Measurements from ENCODE around the gene KRTAP5-1. TPM values are rescaled to one million over a fixed set of nuclear protein-coding genes. Genes with fewer than 3 reads are reported as not detected.

KRTAP5-1 gene
- total RNA-seq, 1 experiment from 2014 or later: not detected

- no peak for TF ChIP-seq EGR1 (IDR thresholded peaks at IDR 0.05; ENCODE audit: low read depth)
- TF ChIP-seq ZNF274 (IDR thresholded peaks at IDR 0.05; ENCODE audit: low read depth, low read length): no peak
- no peak for TF ChIP-seq EZH2 (IDR thresholded peaks at IDR 0.05)
- no peak for TF ChIP-seq SIN3A (IDR thresholded peaks at IDR 0.05; ENCODE audit: low read depth)
- TF ChIP-seq POLR2A (IDR thresholded peaks at IDR 0.05; ENCODE audit: borderline replicate concordance, extremely low read depth, insufficient read depth, insufficient read length): no peak
- TF ChIP-seq TCF7L2 (IDR thresholded peaks at IDR 0.05; ENCODE audit: borderline replicate concordance, extremely low read depth, insufficient read depth, insufficient read length): no peak
- TF ChIP-seq ELF1 (IDR thresholded peaks at IDR 0.05; ENCODE audit: borderline replicate concordance, low read depth): no peak
These were observed 15.8 kb downstream of the KRTAP5-1 start (continued) for GRCh38 chr11:1569251-1569780.

- TF ChIP-seq EZH2phosphoT487 (IDR thresholded peaks at IDR 0.05; ENCODE audit: borderline replicate concordance) (no peak), ZBTB33 (IDR thresholded peaks at IDR 0.05; ENCODE audit: extremely low read depth, insufficient replicate concordance, low read length) (no peak), EGR1 (IDR thresholded peaks at IDR 0.05; ENCODE audit: low read depth) (no peak), EZH2 (IDR thresholded peaks at IDR 0.05) (no peak), CEBPB (IDR thresholded peaks at IDR 0.05; ENCODE audit: low read depth) (no peak), SP1 (IDR thresholded peaks at IDR 0.05; ENCODE audit: low read depth) (no peak), YY1 (IDR thresholded peaks at IDR 0.05; ENCODE audit: extremely low read depth, insufficient replicate concordance, low read depth, low read length) (no peak), REST (IDR thresholded peaks at IDR 0.05; ENCODE audit: low read depth) (no peak), POLR2A (IDR thresholded peaks at IDR 0.05; ENCODE audit: borderline replicate concordance, extremely low read depth, insufficient read depth, insufficient read length) (no peak), RAD21 (IDR thresholded peaks at IDR 0.05; ENCODE audit: low read depth) (no peak)
- TF ChIP-seq, protein P1, sequence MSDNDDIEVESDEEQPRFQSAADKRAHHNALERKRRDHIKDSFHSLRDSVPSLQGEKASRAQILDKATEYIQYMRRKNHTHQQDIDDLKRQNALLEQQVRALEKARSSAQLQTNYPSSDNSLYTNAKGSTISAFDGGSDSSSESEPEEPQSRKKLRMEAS (IDR thresholded peaks at IDR 0.05): no peak
- TF ChIP-seq, protein P2, sequence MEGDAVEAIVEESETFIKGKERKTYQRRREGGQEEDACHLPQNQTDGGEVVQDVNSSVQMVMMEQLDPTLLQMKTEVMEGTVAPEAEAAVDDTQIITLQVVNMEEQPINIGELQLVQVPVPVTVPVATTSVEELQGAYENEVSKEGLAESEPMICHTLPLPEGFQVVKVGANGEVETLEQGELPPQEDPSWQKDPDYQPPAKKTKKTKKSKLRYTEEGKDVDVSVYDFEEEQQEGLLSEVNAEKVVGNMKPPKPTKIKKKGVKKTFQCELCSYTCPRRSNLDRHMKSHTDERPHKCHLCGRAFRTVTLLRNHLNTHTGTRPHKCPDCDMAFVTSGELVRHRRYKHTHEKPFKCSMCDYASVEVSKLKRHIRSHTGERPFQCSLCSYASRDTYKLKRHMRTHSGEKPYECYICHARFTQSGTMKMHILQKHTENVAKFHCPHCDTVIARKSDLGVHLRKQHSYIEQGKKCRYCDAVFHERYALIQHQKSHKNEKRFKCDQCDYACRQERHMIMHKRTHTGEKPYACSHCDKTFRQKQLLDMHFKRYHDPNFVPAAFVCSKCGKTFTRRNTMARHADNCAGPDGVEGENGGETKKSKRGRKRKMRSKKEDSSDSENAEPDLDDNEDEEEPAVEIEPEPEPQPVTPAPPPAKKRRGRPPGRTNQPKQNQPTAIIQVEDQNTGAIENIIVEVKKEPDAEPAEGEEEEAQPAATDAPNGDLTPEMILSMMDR (IDR thresholded peaks at IDR 0.05 in 2 of 3, conservative IDR thresholded peaks at IDR 0.05 in 1 of 3; ENCODE audit: borderline replicate concordance in 1 of 3, insufficient read depth in 1 of 3, low read depth in 2 of 3, low read length in 2 of 3): no peak
- Histone ChIP-seq H3K36me3 (ENCODE audit: control insufficient read depth in 1 of 2, insufficient read depth in 2 of 2, low read length in 2 of 2) (no peaks in the 10 kb centered on the region; a peak in 1 of 4 replicates), H3K9me2 (ENCODE audit: insufficient read depth) (no peaks in the 10 kb centered on the region), H4K20me1 (ENCODE audit: insufficient read depth) (no peaks in the 10 kb centered on the region), H3K9me3 (ENCODE audit: control insufficient read depth in 1 of 2, insufficient read depth in 1 of 2, low read depth in 1 of 2, low read length in 2 of 2) (no peaks in the 10 kb centered on the region), H3K79me2 (ENCODE audit: insufficient read depth, low read length) (peaks cover 3% of the 10 kb centered on the region; the same call in 1 of the 2 replicates), H3K27me3 (ENCODE audit: insufficient read depth, low read length) (no peaks in the 10 kb centered on the region), H3K4me3 (replicated peaks in 1 of 2; ENCODE audit: low read depth in 1 of 2, low read length in 2 of 2) (no peak overlapping the region), H3K4me2 (ENCODE audit: low read length) (no peak overlapping the region), H3K9ac (ENCODE audit: low read length) (no peak overlapping the region), H2AFZ (ENCODE audit: low read depth, low read length, poor library complexity, severe bottlenecking) (no peak overlapping the region), H3K4me1 (ENCODE audit: control insufficient read depth in 1 of 2, insufficient read depth in 2 of 2, low read length in 2 of 2) (peaks cover 7 to 18% of the 10 kb centered on the region in 2 experiments; a peak in 3 of 4 replicates), H3K27ac (ENCODE audit: low read depth, low read length) (no peak overlapping the region)
- RAD21 ChIA-PET (ENCODE audit: low non-redundant PET in 1 of 2, low total read pairs in 2 of 2, uncharacterized antibody in 2 of 2, unreplicated experiment in 2 of 2): no interaction called here
- DNase-seq (ENCODE audit: low read depth, low spot score): no peak
- intact Hi-C loops (cut with micrococcal nuclease): no loop called here
- ATAC-seq: no peak
- CTCF ChIA-PET: no interaction called here
- no TSS peak for BruUV-seq (replicated peaks)
- POLR2A ChIA-PET: no interaction called here
These were observed 16.6 kb downstream of the KRTAP5-1 start for GRCh38 chr11:1568441-1568911.

Data from HCT116 (cell line).